ENCODE data around the gene TMEM132E.

GRCh38 chr17:34683390-34683789, 104.0 kb downstream of the TMEM132E start:
- TF ChIP-seq CTCF (conservative IDR thresholded peaks at IDR 0.05 in 1 of 2, IDR thresholded peaks at IDR 0.05 in 1 of 2; ENCODE audit: extremely low read depth in 1 of 2, insufficient read depth in 1 of 2, low read depth in 1 of 2, low read length in 2 of 2) (no peak), EZH2 (IDR thresholded peaks at IDR 0.05; ENCODE audit: borderline replicate concordance, low read length) (no peak)
